NCI-H2107 (cell line): Measurements from ENCODE around the gene TRAF4.
A peak's percentile ranks its signal among the peaks of the same experiment; 100 is the strongest.
"Not testable (repeated sequence)": the region's sequence is repeated elsewhere in the genome, so short reads cannot be mapped to it uniquely, and the experiment has no call there.

Experiments used
- DNase-seq: peaks from one replicate; lab custom pipeline; 2025; lab: John Stamatoyannopoulos, UW

TRAF4 gene

GRCh38 chr17:28733346-28733745 is 10.5 kb upstream of the TRAF4 start:
- DNase-seq, result no peak

- no peak for DNase-seq
Measured at GRCh38 chr17:28734712-28735241, 9.0 kb upstream of the TRAF4 start.

- no peak for DNase-seq
Measured at GRCh38 chr17:28735242-28735722, 8.5 kb upstream of the TRAF4 start.

- not testable (repeated sequence) for DNase-seq
Measured at GRCh38 chr17:28735913-28736769, 7.7 kb upstream of the TRAF4 start.

- DNase-seq, result no peak
Measured at GRCh38 chr17:28737316-28737715, 6.5 kb upstream of the TRAF4 start.

- no peak for DNase-seq
Measured at GRCh38 chr17:28737770-28738679, 5.8 kb upstream of the TRAF4 start.

GRCh38 chr17:28738680-28739384 is 5.0 kb upstream of the TRAF4 start:
- DNase-seq, result no peak

- DNase-seq, result no peak
Measured at GRCh38 chr17:28740406-28741357, 3.1 kb upstream of the TRAF4 start.

GRCh38 chr17:28741358-28742349 is 2.2 kb upstream of the TRAF4 start:
- DNase-seq, result no peak

- no peak for DNase-seq
Measured at GRCh38 chr17:28744104-28744971, 527 bp downstream of the TRAF4 start.

- peak; percentile 21 for DNase-seq
Measured at GRCh38 chr17:28744972-28745785, 1.4 kb downstream of the TRAF4 start.

GRCh38 chr17:28745786-28746411 is 2.1 kb downstream of the TRAF4 start:
- DNase-seq, result no peak

GRCh38 chr17:28746611-28747050 is 2.8 kb downstream of the TRAF4 start:
- no peak for DNase-seq

- DNase-seq, result no peak
Measured at GRCh38 chr17:28747051-28747691, 3.4 kb downstream of the TRAF4 start.

- DNase-seq, result no peak
Measured at GRCh38 chr17:28747801-28748750, 4.3 kb downstream of the TRAF4 start.
